Loucy (cell line): ENCODE data around the gene IGF1R.

ENCODE experiments used
- H2AFZ ChIP-seq: fragments of 200-600 bp; sonication (generic); 2 replicates; pipeline ENCODE4 v1.6.0; 2016; ENCODE audit warnings: antibody characterized with exemption, mild to moderate bottlenecking, low read length, moderate library complexity
- H3F3A ChIP-seq: fragments of 200-600 bp; 2 replicates; pipeline ENCODE4 v1.6.0; 2016; ENCODE audit warnings: antibody characterized with exemption, low read depth, mild to moderate bottlenecking
- H3K27me3 ChIP-seq: fragments of 200-600 bp; sonication (generic); 2 replicates; pipeline ENCODE4 v1.6.1; 2014; ENCODE audit warnings: low read length, mild to moderate bottlenecking; ENCODE audit not compliant: insufficient read depth, poor library complexity, severe bottlenecking
- H3K36me3 ChIP-seq: fragments of 200-600 bp; sonication (generic); 2 replicates; pipeline ENCODE4 v1.6.1; 2016; ENCODE audit warnings: low read length; ENCODE audit not compliant: insufficient read depth
- H3K4me1 ChIP-seq: fragments of 200-600 bp; sonication (generic); 2 replicates; pipeline ENCODE4 v1.5.1; 2014; ENCODE audit warnings: low read length, mild to moderate bottlenecking; ENCODE audit not compliant: insufficient read depth, poor library complexity, severe bottlenecking
- H3K4me2 ChIP-seq: fragments of 200-600 bp; sonication (generic); 2 replicates; pipeline ENCODE4 v1.6.0; 2014; ENCODE audit warnings: antibody characterized with exemption, low read length, low read depth, mild to moderate bottlenecking; ENCODE audit not compliant: poor library complexity, severe bottlenecking
- H3K4me3 ChIP-seq: fragments of 200-600 bp; sonication (generic); 2 replicates; pipeline ENCODE4 v1.5.1; 2014; ENCODE audit warnings: low read length, mild to moderate bottlenecking, mixed read lengths; ENCODE audit not compliant: poor library complexity, severe bottlenecking
- H3K79me2 ChIP-seq: fragments of 200-600 bp; sonication (generic); 2 replicates; pipeline ENCODE4 v1.6.1; 2014; ENCODE audit warnings: low read length; ENCODE audit not compliant: insufficient read depth
- H3K9ac ChIP-seq: fragments of 200-600 bp; sonication (generic); 2 replicates; pipeline ENCODE4 v1.6.0; 2014; ENCODE audit warnings: mild to moderate bottlenecking, low read depth, low read length, moderate library complexity; ENCODE audit not compliant: poor library complexity, severe bottlenecking
- H3K9me2 ChIP-seq: fragments of 200-600 bp; sonication (generic); replicated peaks from 2 replicates; pipeline ENCODE4 v1.6.1; 2016; ENCODE audit warnings: low read depth, low read length, mixed read lengths
- H3K9me3 ChIP-seq: fragments of 200-600 bp; sonication (generic); 2 replicates; pipeline ENCODE4 v1.6.1; 2014; ENCODE audit warnings: mild to moderate bottlenecking, antibody characterized with exemption, low read length, low read depth; ENCODE audit not compliant: insufficient read depth
- H4K20me1 ChIP-seq: fragments of 200-600 bp; sonication (generic); 2 replicates; pipeline ENCODE4 v1.6.0; 2014; ENCODE audit warnings: antibody characterized with exemption, low read length, mild to moderate bottlenecking; ENCODE audit not compliant: insufficient read depth, poor library complexity, severe bottlenecking
- CTCF ChIP-seq: fragments of 200-600 bp; sonication (generic); conservative IDR thresholded peaks from 2 replicates; pipeline ENCODE4 v1.5.1; 2014; ENCODE audit warnings: mild to moderate bottlenecking, antibody characterized with exemption, low read length
- EZH2phosphoT487 ChIP-seq: fragments of 200-600 bp; IDR thresholded peaks from 2 replicates; pipeline ENCODE4 v1.6.1; 2018; ENCODE audit warnings: antibody characterized with exemption, mild to moderate bottlenecking, moderate library complexity, borderline replicate concordance

The IGF1R gene

GRCh38 chr15:98830034-98830634 is 181.8 kb downstream of the IGF1R start:
- Histone ChIP-seq H3K27me3 (no peaks in the 10 kb centered on the region), H4K20me1 (no peaks in the 10 kb centered on the region), H3K4me2 (no peak overlapping the region), H2AFZ (no peak overlapping the region), H3K9ac (no peak overlapping the region), H3K4me3 (no peak overlapping the region), H3K79me2 (peaks cover 20% of the 10 kb centered on the region; the same call in 1 of the 2 replicates), H3K4me1 (no peaks in the 10 kb centered on the region), H3K9me3 (peaks cover 25% of the 10 kb centered on the region), H3K9me2 (no peaks in the 10 kb centered on the region), H3F3A (no peaks in the 10 kb centered on the region), H3K36me3 (no peaks in the 10 kb centered on the region; the same call in 1 of the 2 replicates)
- TF ChIP-seq CTCF (no peak), EZH2phosphoT487 (no peak)

DNA sequence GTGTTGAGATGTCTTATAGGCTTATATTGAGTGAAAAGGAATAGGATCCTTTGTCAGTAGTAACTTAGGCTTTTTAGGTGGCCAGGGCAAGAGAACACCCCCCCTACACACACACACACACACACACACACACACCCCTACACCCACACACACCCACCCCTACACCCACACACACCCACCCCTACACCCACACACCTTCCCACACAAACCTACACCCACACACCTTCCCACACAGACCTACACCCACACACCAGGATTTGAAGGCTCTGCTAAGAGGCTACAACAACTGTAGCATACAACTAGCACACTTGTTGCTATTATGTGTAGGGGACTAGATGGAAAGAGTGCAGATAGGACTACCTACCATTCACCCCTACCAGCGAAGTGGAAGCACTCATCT is 186.6 kb downstream of the IGF1R start:
- H4K20me1 ChIP-seq: no peaks in the 10 kb centered on the region
- H3K4me3 ChIP-seq: no peak overlapping the region
- H3K27me3 ChIP-seq: no peaks in the 10 kb centered on the region
- no peak overlapping the region for H3K4me2 ChIP-seq
- no peaks in the 10 kb centered on the region for H3K9me2 ChIP-seq
- H3K9me3 ChIP-seq: peaks cover 16% of the 10 kb centered on the region
- H2AFZ ChIP-seq: no peak overlapping the region
- TF ChIP-seq EZH2phosphoT487 (no peak), CTCF (no peak)
- no peaks in the 10 kb centered on the region for H3F3A ChIP-seq
- no peaks in the 10 kb centered on the region; the same call in 1 of the 2 replicates for H3K36me3 ChIP-seq
- H3K9ac ChIP-seq: no peak overlapping the region
- peaks cover 5% of the 10 kb centered on the region for H3K4me1 ChIP-seq
- H3K79me2 ChIP-seq: peaks cover 31% of the 10 kb centered on the region; the same call in 1 of the 2 replicates

DNA sequence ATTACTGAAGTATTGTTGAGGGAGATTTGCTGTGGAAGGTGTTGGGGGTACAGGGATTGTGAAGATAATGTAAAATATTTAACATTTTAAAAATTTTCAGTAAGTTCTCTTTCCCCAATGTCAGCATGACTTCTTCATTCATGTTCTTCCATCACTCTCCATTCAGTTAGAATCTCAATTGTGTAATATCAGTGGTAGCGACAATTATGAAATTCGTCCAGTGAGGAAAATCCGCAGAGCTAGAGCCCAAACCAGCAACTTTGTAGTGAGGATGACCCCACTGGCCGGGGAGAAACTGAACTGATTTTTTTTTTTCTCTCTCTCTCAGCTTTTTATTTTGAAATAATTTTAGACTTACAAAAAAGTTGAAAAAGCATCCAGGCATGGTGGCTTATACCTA is 187.5 kb downstream of the IGF1R start:
- no peaks in the 10 kb centered on the region for H3K9me2 ChIP-seq
- H3K36me3 ChIP-seq: no peaks in the 10 kb centered on the region
- H3F3A ChIP-seq: no peaks in the 10 kb centered on the region
- H3K4me1 ChIP-seq: peaks cover 5% of the 10 kb centered on the region
- no peak overlapping the region for H3K4me2 ChIP-seq
- no peaks in the 10 kb centered on the region for H3K27me3 ChIP-seq
- no peak overlapping the region for H2AFZ ChIP-seq
- peaks cover 28% of the 10 kb centered on the region; the same call in 1 of the 2 replicates for H3K79me2 ChIP-seq
- H3K9ac ChIP-seq: no peak overlapping the region
- no peak overlapping the region for H3K4me3 ChIP-seq
- H4K20me1 ChIP-seq: no peaks in the 10 kb centered on the region
- H3K9me3 ChIP-seq: peaks cover 9% of the 10 kb centered on the region; the same call in 1 of the 2 replicates
- TF ChIP-seq EZH2phosphoT487: no peak
- TF ChIP-seq CTCF: no peak
